Astrocyte (in vitro differentiated cells and primary cell): ENCODE results near the gene AK1.

Source experiments
- EZH2 ChIP-seq: IDR thresholded peaks from 2 replicates; pipeline ENCODE4 v1.6.1; 2012; ENCODE audit warnings: mild to moderate bottlenecking, low read length, inconsistent platforms; ENCODE audit not compliant: insufficient read depth
- TF ChIP-seq, protein P1 (sequence below): IDR thresholded peaks from 2 replicates; pipeline ENCODE4 v1.5.1; 2011; ENCODE audit warnings: low read depth, mild to moderate bottlenecking, inconsistent platforms, low read length, moderate library complexity; ENCODE audit not compliant: insufficient read depth

DNA sequence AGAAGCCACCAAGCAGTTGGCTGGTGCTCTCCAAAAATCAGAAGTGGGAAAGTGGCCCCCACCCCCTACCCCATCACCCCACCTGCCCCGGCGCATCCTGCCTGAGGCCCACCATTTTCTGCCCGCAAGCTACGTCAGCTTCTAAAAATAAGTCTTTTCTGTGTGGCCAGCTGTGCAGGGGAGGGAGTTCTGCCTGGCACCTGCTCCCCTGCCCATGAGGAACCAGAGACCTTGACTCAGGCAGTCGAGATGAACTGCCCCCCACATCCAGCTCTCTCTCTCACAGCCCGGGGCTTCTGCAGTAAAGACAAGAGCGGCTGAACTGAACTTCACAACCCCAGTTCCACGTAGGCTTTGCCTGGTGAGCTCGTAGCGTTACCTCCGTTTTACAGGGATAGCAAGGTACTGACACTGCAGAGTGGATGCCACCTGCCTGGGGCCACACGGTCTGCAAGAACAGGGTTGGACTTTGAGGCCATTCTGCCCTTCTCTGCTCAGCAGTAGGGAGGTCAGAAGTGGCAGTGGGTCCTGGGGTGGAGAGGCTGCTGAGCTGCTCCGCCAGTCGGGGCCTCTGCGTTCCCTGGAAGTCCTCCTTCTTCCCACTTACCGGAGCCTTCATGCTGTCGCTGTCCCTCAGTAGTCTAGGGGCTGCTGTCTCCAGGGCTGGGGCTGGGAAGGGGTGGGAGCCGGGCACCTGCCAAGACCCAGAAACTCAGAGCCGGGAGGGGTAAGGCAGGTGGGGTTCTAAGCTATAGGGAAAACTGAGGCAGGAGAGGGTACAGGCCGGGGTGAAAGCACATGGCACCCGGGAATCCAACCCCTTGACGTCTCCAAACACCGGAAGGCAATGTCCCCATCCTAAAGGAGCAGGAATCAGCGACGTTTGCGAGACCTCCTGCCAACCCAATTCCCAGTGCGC lies 38.6 kb upstream of the AK1 start:
- TF ChIP-seq, protein P1, sequence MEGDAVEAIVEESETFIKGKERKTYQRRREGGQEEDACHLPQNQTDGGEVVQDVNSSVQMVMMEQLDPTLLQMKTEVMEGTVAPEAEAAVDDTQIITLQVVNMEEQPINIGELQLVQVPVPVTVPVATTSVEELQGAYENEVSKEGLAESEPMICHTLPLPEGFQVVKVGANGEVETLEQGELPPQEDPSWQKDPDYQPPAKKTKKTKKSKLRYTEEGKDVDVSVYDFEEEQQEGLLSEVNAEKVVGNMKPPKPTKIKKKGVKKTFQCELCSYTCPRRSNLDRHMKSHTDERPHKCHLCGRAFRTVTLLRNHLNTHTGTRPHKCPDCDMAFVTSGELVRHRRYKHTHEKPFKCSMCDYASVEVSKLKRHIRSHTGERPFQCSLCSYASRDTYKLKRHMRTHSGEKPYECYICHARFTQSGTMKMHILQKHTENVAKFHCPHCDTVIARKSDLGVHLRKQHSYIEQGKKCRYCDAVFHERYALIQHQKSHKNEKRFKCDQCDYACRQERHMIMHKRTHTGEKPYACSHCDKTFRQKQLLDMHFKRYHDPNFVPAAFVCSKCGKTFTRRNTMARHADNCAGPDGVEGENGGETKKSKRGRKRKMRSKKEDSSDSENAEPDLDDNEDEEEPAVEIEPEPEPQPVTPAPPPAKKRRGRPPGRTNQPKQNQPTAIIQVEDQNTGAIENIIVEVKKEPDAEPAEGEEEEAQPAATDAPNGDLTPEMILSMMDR, result no peak
- TF ChIP-seq EZH2, result no peak
